ENCODE data around the gene ZNF74. TPM values are rescaled to one million over a fixed set of nuclear protein-coding genes. Genes with fewer than 3 reads are reported as not detected.
"Not testable (repeated sequence)": the region's sequence is repeated elsewhere in the genome, so short reads cannot be mapped to it uniquely, and the experiment has no call there.

ZNF74 gene
- total RNA-seq, 1 donor from 2014 or later, result 10.7 TPM

GRCh38 chr22:20399866-20400605, 6.1 kb downstream of the ZNF74 start:
- no peak for DNase-seq (ENCODE audit: low read depth in 2 of 2)

GRCh38 chr22:20400606-20401375, 6.8 kb downstream of the ZNF74 start:
- no peak for DNase-seq (ENCODE audit: low read depth in 2 of 2)

- no peak for DNase-seq (ENCODE audit: low read depth in 2 of 2)
Measured at GRCh38 chr22:20401376-20402014, 7.5 kb downstream of the ZNF74 start.

GRCh38 chr22:20402960-20403778, 9.2 kb downstream of the ZNF74 start:
- DNase-seq (ENCODE audit: low read depth in 2 of 2), result no peak

- no peak for DNase-seq (ENCODE audit: low read depth in 2 of 2)
Measured at GRCh38 chr22:20403779-20404140, 9.8 kb downstream of the ZNF74 start.

GRCh38 chr22:20404881-20405280, 10.9 kb downstream of the ZNF74 start:
- DNase-seq (ENCODE audit: low read depth in 2 of 2), result no peak

- no peak for DNase-seq (ENCODE audit: low read depth in 2 of 2)
Measured at GRCh38 chr22:20405291-20405930, 11.5 kb downstream of the ZNF74 start.

GRCh38 chr22:20405931-20406685, 12.2 kb downstream of the ZNF74 start:
- no peak for DNase-seq (ENCODE audit: low read depth in 2 of 2)

- DNase-seq (ENCODE audit: low read depth in 2 of 2), result no peak
Measured at GRCh38 chr22:20406686-20407408, 12.9 kb downstream of the ZNF74 start.

- no peak for DNase-seq (ENCODE audit: low read depth in 2 of 2)
Measured at GRCh38 chr22:20407829-20408228, 13.9 kb downstream of the ZNF74 start.

GRCh38 chr22:20408891-20409290, 14.9 kb downstream of the ZNF74 start:
- no peak for DNase-seq (ENCODE audit: low read depth in 2 of 2)

- not testable (repeated sequence) for DNase-seq (ENCODE audit: low read depth in 2 of 2)
Measured at GRCh38 chr22:20409385-20409784, 15.4 kb downstream of the ZNF74 start.

GRCh38 chr22:20412474-20413216, 18.7 kb downstream of the ZNF74 start:
- no peak for DNase-seq (ENCODE audit: low read depth in 2 of 2)

GRCh38 chr22:20413217-20414058, 19.5 kb downstream of the ZNF74 start:
- DNase-seq (ENCODE audit: low read depth in 2 of 2), result no peak

- DNase-seq (ENCODE audit: low read depth in 2 of 2), result no peak
Measured at GRCh38 chr22:20414059-20414440, 20.1 kb downstream of the ZNF74 start.

- no peak for DNase-seq (ENCODE audit: low read depth in 2 of 2)
Measured at GRCh38 chr22:20414450-20414849, 20.5 kb downstream of the ZNF74 start.

GRCh38 chr22:20415241-20415640, 21.3 kb downstream of the ZNF74 start:
- not testable (repeated sequence) for DNase-seq (ENCODE audit: low read depth in 2 of 2)

- not testable (repeated sequence) for DNase-seq (ENCODE audit: low read depth in 2 of 2)
Measured at GRCh38 chr22:20415699-20416098, 21.7 kb downstream of the ZNF74 start.
